K562 (cell line): ENCODE results near the gene CELSR2. TPM values are rescaled to one million over a fixed set of nuclear protein-coding genes. Genes with fewer than 3 reads are reported as not detected.
A peak's percentile ranks its signal among the peaks of the same experiment; 100 is the strongest.

Source experiments
- HNRNPH1 ChIP-seq: fragments of 200-400 bp; formaldehyde crosslinking; optimal IDR thresholded peaks from 2 replicates; pipeline ENCODE3; 2017; ENCODE audit warnings: low read depth, mild to moderate bottlenecking, low read length, moderate library complexity
- IRF2 ChIP-seq: sonication (generic); formaldehyde crosslinking; IDR thresholded peaks from 2 replicates; pipeline ENCODE4 v1.8.1; 2022; ENCODE audit warnings: mild to moderate bottlenecking, missing genetic modification reagents
- KLF1 ChIP-seq: fragments of 450-650 bp; IDR thresholded peaks from 2 replicates; pipeline ENCODE4 v1.6.1; 2016; ENCODE audit warnings: missing genetic modification characterization, missing compliant biosample characterization
- MEIS2 ChIP-seq: fragments of 450-650 bp; IDR thresholded peaks from 2 replicates; pipeline ENCODE4 v1.6.1; 2014; ENCODE audit warnings: mild to moderate bottlenecking; ENCODE audit not compliant: partially characterized antibody
- NEUROD1 ChIP-seq: fragments of 150-350 bp; IDR thresholded peaks from 2 replicates; pipeline ENCODE4 v1.6.1; 2014; ENCODE audit warnings: borderline replicate concordance, low read length, low read depth; ENCODE audit not compliant: partially characterized antibody
- NFIC ChIP-seq: fragments of 450-650 bp; IDR thresholded peaks from 2 replicates; pipeline ENCODE4 v1.6.1; 2017; ENCODE audit warnings: mild to moderate bottlenecking, inconsistent platforms
- NR2C2 ChIP-seq, 2 experiments: fragments of 200-800 bp in 1 of 2; sonication (Bioruptor generic) in 1 of 2; sonication (generic) in 1 of 2; formaldehyde crosslinking in 1 of 2; IDR thresholded peaks; 2 replicates each; pipeline versions ENCODE4 v1.6.1 to v1.8.0; 2016 to 2022; ENCODE audit warnings: mild to moderate bottlenecking in 1 of 2, missing compliant biosample characterization in 1 of 2, missing genetic modification characterization in 1 of 2, missing genetic modification reagents in 1 of 2
- PML ChIP-seq: IDR thresholded peaks from 2 replicates; pipeline ENCODE4 v1.6.1; 2012; ENCODE audit warnings: low read length, inconsistent platforms
- POLR2G ChIP-seq: fragments of 200-400 bp; formaldehyde crosslinking; IDR thresholded peaks from 2 replicates; pipeline ENCODE4 v1.6.1; 2017; ENCODE audit warnings: low read depth, mild to moderate bottlenecking, antibody characterized with exemption, low read length, moderate library complexity
- PTRF ChIP-seq: fragments of 450-650 bp; IDR thresholded peaks from 2 replicates; pipeline ENCODE4 v1.6.1; 2016; ENCODE audit warnings: mild to moderate bottlenecking, missing genetic modification characterization, missing compliant biosample characterization
- SAFB ChIP-seq: fragments of 200-400 bp; formaldehyde crosslinking; IDR thresholded peaks from 2 replicates; pipeline ENCODE4 v1.6.1; 2017; ENCODE audit warnings: low read depth, low read length, borderline replicate concordance
- SMC3 ChIP-seq: conservative IDR thresholded peaks from 2 replicates; pipeline ENCODE4 v1.6.1; 2011; ENCODE audit warnings: low read depth, low read length, improper control_type of control experiment; ENCODE audit not compliant: insufficient read depth
- TRIM24 ChIP-seq, 2 experiments: fragments of 450-650 bp; IDR thresholded peaks; 2 replicates each; pipeline ENCODE4 v1.6.1; 2016
- ZNF143 ChIP-seq: sonication (generic); formaldehyde crosslinking; IDR thresholded peaks from 2 replicates; pipeline ENCODE4 v1.9.0; 2022; ENCODE audit warnings: mild to moderate bottlenecking, missing genetic modification reagents
- ZNF445 ChIP-seq: fragments of 250-450 bp; sonication (Bioruptor Pico); IDR thresholded peaks from 2 replicates; pipeline ENCODE4 v1.4.0; 2020; ENCODE audit warnings: low read depth, mild to moderate bottlenecking, moderate library complexity
- polyA plus RNA-seq, 8 experiments: library from polyadenylated mRNA; depleted of rRNA in 4 of 8; stranded (reverse) in 5 of 8; unstranded in 3 of 8; fragments of >200 nt; fragmentation: Nextera tagmentation in 2 of 8; fragmentation: Illumina TruSeq in 1 of 8; extraction: Ambion mirVana in 2 of 8; extraction: Trizol in 1 of 8; gene quantifications; 2 replicates each; pipeline versions ENCODE4 v1.2.1 to v1.2.3, GENCODE V29; 2011 to 2014; ENCODE audit warnings: inconsistent platforms in 1 of 8, missing spikeins in 1 of 8
- total RNA-seq, 7 experiments: library from RNA; depleted of rRNA in 6 of 7; stranded (reverse); fragments of >200 nt in 6 of 7; fragmentation: Illumina TruSeq in 2 of 7; extraction: Trizol in 2 of 7; gene quantifications; 2 replicates each; pipeline versions ENCODE4 v1.2.1 to v1.2.3, GENCODE V29; 2011 to 2021; ENCODE audit warnings: low replicate concordance in 1 of 7
- TF ChIP-seq, protein P1 (sequence below): fragments of 450-650 bp; IDR thresholded peaks from 2 replicates; pipeline ENCODE4 v1.6.1; 2016; ENCODE audit warnings: mild to moderate bottlenecking
- TF ChIP-seq, protein P2 (sequence below): fragments of 250-450 bp; sonication (Bioruptor Pico); IDR thresholded peaks from 2 replicates; pipeline ENCODE4 v1.8.0; 2022; ENCODE audit warnings: moderate library complexity, mild to moderate bottlenecking, inconsistent platforms

CELSR2 gene
- total and polyA plus RNA-seq, 9 of the 15 experiments (the other 6 are each of a cell fraction or from before 2014, with no cell fraction given) = 0.31 to 21.9 (median 4.2) TPM

GRCh38 chr1:109214695-109215623 is 34.4 kb upstream of the CELSR2 start (continued):
- TF ChIP-seq, protein P1, sequence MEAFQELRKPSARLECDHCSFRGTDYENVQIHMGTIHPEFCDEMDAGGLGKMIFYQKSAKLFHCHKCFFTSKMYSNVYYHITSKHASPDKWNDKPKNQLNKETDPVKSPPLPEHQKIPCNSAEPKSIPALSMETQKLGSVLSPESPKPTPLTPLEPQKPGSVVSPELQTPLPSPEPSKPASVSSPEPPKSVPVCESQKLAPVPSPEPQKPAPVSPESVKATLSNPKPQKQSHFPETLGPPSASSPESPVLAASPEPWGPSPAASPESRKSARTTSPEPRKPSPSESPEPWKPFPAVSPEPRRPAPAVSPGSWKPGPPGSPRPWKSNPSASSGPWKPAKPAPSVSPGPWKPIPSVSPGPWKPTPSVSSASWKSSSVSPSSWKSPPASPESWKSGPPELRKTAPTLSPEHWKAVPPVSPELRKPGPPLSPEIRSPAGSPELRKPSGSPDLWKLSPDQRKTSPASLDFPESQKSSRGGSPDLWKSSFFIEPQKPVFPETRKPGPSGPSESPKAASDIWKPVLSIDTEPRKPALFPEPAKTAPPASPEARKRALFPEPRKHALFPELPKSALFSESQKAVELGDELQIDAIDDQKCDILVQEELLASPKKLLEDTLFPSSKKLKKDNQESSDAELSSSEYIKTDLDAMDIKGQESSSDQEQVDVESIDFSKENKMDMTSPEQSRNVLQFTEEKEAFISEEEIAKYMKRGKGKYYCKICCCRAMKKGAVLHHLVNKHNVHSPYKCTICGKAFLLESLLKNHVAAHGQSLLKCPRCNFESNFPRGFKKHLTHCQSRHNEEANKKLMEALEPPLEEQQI = no peak
- TF ChIP-seq POLR2G (no peak), TRIM24 (IDR thresholded peaks at IDR 0.05) (peak; percentile 95), ZNF445 (CRISPR knock-in tag) (no peak), NFIC (peak; percentile 32; the same call in 1 of the 2 replicates), PML (peak; percentile 73), IRF2 (CRISPR knock-in tag) (no peak), NEUROD1 (peak; percentile 60), NR2C2 (CRISPR knock-in tag; IDR thresholded peaks at IDR 0.05) (no peak), NR2C2 (tag; IDR thresholded peaks at IDR 0.05) (no peak), MEIS2 (peak; percentile 97), SMC3 (no peak), ZNF143 (no peak), KLF1 (tag) (peak; percentile 86), PTRF (tag) (0 out of 2 replicates have a peak, but pooled peaks have one; percentile 15), SAFB (no peak), HNRNPH1 (no peak)
- TF ChIP-seq, protein P2, sequence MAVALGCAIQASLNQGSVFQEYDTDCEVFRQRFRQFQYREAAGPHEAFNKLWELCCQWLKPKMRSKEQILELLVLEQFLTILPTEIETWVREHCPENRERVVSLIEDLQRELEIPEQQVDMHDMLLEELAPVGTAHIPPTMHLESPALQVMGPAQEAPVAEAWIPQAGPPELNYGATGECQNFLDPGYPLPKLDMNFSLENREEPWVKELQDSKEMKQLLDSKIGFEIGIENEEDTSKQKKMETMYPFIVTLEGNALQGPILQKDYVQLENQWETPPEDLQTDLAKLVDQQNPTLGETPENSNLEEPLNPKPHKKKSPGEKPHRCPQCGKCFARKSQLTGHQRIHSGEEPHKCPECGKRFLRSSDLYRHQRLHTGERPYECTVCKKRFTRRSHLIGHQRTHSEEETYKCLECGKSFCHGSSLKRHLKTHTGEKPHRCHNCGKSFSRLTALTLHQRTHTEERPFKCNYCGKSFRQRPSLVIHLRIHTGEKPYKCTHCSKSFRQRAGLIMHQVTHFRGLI = no peak; the same call in 1 of the 2 replicates
